GM12865 (cell line): ENCODE measurements around the gene RNF207.

Experiments
- DNase-seq: peaks from one replicate; pipeline ENCODE4 v3.0.0; 2010; ENCODE audit warnings: low read depth
- H3K4me3 ChIP-seq: 2 replicates; pipeline ENCODE4 v1.5.1; 2011; ENCODE audit warnings: mild to moderate bottlenecking, low read depth, low read length, control low read depth
- CTCF ChIP-seq: IDR thresholded peaks from 2 replicates; pipeline ENCODE4 v1.5.1; 2011; ENCODE audit warnings: low read length, control low read depth, low read depth, inconsistent platforms; ENCODE audit not compliant: insufficient read depth; ENCODE audit errors: missing control alignments

RNF207 gene

GRCh38 chr1:6246497-6247467 lies 40.9 kb downstream of the RNF207 start:
- no peak overlapping the region for H3K4me3 ChIP-seq
- TF ChIP-seq CTCF, result peak; percentile 93
- peak; percentile 85 for DNase-seq

DNA sequence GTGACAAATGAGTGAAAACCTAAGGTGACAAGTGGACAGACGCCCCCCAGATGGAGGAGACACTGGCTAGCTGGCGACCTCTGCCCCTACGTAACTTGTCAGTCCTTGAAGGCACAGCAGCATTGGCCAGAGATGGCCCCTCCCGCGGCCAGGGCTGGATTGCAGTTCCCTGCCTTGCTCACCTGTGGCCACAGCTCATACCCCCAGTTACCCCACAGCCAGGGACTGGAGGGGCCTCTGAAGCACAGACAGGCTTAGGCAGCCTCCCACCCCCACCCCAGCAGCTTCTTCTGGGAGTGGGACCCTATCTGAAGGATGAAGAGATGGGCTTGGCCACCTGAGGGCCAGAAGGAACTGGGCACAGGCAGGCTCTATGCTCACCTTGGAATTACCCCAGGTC lies 41.7 kb downstream of the RNF207 start:
- no peak for DNase-seq
- H3K4me3 ChIP-seq, result no peak overlapping the region
- no peak for TF ChIP-seq CTCF

GRCh38 chr1:6248161-6248776 lies 42.4 kb downstream of the RNF207 start:
- H3K4me3 ChIP-seq, result no peak overlapping the region
- no peak for TF ChIP-seq CTCF
- DNase-seq, result no peak

DNA sequence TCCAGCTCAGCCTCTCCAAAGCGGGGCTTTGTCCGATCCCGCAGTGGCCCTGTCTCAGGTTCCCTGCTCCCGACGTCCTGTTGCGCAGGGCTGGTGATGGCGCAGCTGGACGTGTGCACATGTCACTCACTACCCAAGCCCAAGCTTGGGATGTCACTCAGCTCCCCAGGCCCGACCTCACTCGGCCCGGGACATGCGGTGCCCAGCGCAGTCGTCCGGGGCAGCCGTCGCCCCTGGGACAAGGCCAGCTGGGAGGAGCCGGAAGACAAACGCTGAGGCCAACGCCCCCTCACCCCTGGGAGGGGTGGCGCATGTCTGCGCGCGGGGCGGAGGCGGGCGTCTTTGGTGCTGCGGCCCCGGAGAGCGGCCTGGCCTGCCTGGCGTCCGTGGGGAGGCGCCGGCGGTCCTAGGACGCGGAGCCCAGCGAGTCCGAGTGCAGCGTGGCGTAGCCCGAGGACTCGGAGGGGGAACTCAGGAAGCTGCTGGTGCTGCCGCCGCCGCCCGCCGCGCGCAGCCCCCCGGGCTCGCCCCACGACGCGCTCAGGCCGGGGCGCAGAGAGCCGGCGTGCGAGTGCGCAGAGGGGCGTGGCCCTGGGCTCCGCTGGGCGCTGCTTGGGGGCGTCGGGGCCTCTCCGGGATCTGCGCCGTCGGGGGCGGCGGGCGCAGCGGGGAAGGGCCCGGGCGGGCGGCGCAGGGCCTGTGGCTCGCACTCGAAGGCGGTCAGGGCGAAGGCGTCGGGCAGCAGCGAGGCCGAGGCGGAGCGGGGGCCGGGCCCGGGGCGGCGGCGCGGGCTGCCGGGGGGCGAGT lies 43.2 kb downstream of the RNF207 start:
- no peak overlapping the region for H3K4me3 ChIP-seq
- no peak for TF ChIP-seq CTCF
- DNase-seq, result no peak

- no peak for TF ChIP-seq CTCF
- no peak for DNase-seq
- no peak overlapping the region for H3K4me3 ChIP-seq
Observed at GRCh38 chr1:6249739-6250689, 44.1 kb downstream of the RNF207 start.

DNA sequence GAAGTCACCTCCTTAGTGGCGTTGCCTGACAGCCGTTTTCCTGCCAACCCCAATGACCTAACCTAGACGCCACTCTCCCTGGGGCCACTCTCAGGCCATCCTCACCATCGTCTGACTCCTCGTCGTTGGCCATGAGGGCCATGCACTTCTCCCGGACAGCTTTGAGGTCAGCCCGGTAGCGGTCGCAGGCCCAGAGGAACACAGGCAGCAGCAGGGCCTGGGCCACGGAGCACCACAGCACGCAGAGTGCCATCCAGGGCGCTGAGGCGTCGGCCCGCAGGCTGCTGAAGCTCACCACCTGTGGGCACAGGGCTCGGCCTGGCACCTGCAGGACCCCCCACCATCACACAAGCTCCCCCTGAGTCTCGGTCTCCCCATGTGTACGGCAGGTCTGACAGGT lies 45.3 kb downstream of the RNF207 start:
- DNase-seq, result no peak
- H3K4me3 ChIP-seq, result no peak overlapping the region
- no peak for TF ChIP-seq CTCF
